Measurements from ENCODE around the gene PPP2R2B. TPM values are rescaled to one million over a fixed set of nuclear protein-coding genes. Genes with fewer than 3 reads are reported as not detected.

The PPP2R2B gene
- polyA plus RNA-seq, 2 of the 4 experiments (the other 2 are of a cell fraction): not detected

DNA sequence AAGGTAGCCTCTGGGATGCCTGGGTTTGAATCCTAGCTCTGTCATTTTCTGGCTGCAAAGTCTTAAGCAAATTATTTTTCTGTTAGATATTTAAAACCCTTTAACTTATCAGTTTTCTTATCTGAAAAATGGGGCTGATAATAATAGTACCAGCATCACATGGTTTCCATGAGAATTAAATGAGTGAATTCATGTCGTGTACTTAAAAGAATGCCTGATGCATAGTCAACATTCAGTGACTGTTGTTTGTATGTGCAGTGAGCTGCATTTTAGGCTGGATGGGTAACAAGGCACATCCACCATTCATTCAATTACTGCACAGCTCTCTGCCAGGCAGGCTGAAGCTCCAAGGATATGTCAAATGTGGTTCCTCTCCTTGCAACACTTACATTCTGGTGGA lies 122.0 kb downstream of the PPP2R2B start:
- FAIRE-seq (no peak), ATAC-seq (no peak), DNase-seq (ENCODE audit: low read depth in 1 of 2, low spot score in 1 of 2) (no peak)
- no peaks in the 10 kb centered on the region for H3K4me1 ChIP-seq
- no peak for TF ChIP-seq CHD4 (IDR thresholded peaks at IDR 0.05; ENCODE audit: borderline replicate concordance)
- no peak for TF ChIP-seq CBX8 (IDR thresholded peaks at IDR 0.05)
- no peak for TF ChIP-seq FOXS1 (CRISPR knock-in tag; IDR thresholded peaks at IDR 0.05)
- TF ChIP-seq ZSCAN20 (CRISPR knock-in tag; IDR thresholded peaks at IDR 0.05): no peak
- TF ChIP-seq, protein P1, sequence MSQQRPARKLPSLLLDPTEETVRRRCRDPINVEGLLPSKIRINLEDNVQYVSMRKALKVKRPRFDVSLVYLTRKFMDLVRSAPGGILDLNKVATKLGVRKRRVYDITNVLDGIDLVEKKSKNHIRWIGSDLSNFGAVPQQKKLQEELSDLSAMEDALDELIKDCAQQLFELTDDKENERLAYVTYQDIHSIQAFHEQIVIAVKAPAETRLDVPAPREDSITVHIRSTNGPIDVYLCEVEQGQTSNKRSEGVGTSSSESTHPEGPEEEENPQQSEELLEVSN (IDR thresholded peaks at IDR 0.05; ENCODE audit: borderline replicate concordance, low read depth): no peak
- TF ChIP-seq KDM5A (IDR thresholded peaks at IDR 0.05): no peak
- TF ChIP-seq, protein P2, sequence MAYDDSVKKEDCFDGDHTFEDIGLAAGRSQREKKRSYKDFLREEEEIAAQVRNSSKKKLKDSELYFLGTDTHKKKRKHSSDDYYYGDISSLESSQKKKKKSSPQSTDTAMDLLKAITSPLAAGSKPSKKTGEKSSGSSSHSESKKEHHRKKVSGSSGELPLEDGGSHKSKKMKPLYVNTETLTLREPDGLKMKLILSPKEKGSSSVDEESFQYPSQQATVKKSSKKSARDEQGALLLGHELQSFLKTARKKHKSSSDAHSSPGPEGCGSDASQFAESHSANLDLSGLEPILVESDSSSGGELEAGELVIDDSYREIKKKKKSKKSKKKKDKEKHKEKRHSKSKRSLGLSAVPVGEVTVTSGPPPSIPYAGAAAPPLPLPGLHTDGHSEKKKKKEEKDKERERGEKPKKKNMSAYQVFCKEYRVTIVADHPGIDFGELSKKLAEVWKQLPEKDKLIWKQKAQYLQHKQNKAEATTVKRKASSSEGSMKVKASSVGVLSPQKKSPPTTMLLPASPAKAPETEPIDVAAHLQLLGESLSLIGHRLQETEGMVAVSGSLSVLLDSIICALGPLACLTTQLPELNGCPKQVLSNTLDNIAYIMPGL (CRISPR knock-in tag; IDR thresholded peaks at IDR 0.05; ENCODE audit: borderline replicate concordance): no peak
- TF ChIP-seq RNF2 (IDR thresholded peaks at IDR 0.05; ENCODE audit: borderline replicate concordance, low read depth): no peak
- no peak for TF ChIP-seq RFX5 (IDR thresholded peaks at IDR 0.05)
- TF ChIP-seq RCOR1 (IDR thresholded peaks at IDR 0.05; ENCODE audit: low read depth, low read length): no peak
- TF ChIP-seq, protein P3, sequence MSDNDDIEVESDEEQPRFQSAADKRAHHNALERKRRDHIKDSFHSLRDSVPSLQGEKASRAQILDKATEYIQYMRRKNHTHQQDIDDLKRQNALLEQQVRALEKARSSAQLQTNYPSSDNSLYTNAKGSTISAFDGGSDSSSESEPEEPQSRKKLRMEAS (IDR thresholded peaks at IDR 0.05): no peak
- no peak for TF ChIP-seq FOSB (CRISPR knock-in tag; IDR thresholded peaks at IDR 0.05)
- TF ChIP-seq, protein P4, sequence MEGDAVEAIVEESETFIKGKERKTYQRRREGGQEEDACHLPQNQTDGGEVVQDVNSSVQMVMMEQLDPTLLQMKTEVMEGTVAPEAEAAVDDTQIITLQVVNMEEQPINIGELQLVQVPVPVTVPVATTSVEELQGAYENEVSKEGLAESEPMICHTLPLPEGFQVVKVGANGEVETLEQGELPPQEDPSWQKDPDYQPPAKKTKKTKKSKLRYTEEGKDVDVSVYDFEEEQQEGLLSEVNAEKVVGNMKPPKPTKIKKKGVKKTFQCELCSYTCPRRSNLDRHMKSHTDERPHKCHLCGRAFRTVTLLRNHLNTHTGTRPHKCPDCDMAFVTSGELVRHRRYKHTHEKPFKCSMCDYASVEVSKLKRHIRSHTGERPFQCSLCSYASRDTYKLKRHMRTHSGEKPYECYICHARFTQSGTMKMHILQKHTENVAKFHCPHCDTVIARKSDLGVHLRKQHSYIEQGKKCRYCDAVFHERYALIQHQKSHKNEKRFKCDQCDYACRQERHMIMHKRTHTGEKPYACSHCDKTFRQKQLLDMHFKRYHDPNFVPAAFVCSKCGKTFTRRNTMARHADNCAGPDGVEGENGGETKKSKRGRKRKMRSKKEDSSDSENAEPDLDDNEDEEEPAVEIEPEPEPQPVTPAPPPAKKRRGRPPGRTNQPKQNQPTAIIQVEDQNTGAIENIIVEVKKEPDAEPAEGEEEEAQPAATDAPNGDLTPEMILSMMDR (IDR thresholded peaks at IDR 0.05): no peak
- no peak for TF ChIP-seq FOSL2 (IDR thresholded peaks at IDR 0.05)
- TF ChIP-seq FOSL2 (CRISPR knock-in tag; IDR thresholded peaks at IDR 0.05): no peak
- TF ChIP-seq, protein P5, sequence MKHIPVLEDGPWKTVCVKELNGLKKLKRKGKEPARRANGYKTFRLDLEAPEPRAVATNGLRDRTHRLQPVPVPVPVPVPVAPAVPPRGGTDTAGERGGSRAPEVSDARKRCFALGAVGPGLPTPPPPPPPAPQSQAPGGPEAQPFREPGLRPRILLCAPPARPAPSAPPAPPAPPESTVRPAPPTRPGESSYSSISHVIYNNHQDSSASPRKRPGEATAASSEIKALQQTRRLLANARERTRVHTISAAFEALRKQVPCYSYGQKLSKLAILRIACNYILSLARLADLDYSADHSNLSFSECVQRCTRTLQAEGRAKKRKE (CRISPR knock-in tag; IDR thresholded peaks at IDR 0.05; ENCODE audit: low read depth): no peak
- TF ChIP-seq, protein P6, sequence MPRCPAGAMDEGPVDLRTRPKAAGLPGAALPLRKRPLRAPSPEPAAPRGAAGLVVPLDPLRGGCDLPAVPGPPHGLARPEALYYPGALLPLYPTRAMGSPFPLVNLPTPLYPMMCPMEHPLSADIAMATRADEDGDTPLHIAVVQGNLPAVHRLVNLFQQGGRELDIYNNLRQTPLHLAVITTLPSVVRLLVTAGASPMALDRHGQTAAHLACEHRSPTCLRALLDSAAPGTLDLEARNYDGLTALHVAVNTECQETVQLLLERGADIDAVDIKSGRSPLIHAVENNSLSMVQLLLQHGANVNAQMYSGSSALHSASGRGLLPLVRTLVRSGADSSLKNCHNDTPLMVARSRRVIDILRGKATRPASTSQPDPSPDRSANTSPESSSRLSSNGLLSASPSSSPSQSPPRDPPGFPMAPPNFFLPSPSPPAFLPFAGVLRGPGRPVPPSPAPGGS (IDR thresholded peaks at IDR 0.05): no peak
- TF ChIP-seq, protein P7, sequence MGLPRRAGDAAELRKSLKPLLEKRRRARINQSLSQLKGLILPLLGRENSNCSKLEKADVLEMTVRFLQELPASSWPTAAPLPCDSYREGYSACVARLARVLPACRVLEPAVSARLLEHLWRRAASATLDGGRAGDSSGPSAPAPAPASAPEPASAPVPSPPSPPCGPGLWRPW (IDR thresholded peaks at IDR 0.05): no peak
- TF ChIP-seq JUN (IDR thresholded peaks at IDR 0.05): no peak
- no peak for TF ChIP-seq PHF8 (IDR thresholded peaks at IDR 0.05; ENCODE audit: borderline replicate concordance, low read depth)
- CTCF ChIA-PET: interaction anchor here (1.1 to 1.4 kb wide), 2 partner anchors 10 to 12 kb away, joined by 3 read pairs; no protein-coding TSS in a partner anchor
- POLR2A ChIA-PET: no interaction called here
- H3K4me3 ChIP-seq: no peak overlapping the region
- 0% methylated on average over 1 of the region's 1 CpG for WGBS (ENCODE audit: missing lambda C conversion rate)
- H3K4me2 ChIP-seq: no peak overlapping the region
- no peak overlapping the region for H3K27ac ChIP-seq
- H3K9me3 ChIP-seq: no peaks in the 10 kb centered on the region

DNA sequence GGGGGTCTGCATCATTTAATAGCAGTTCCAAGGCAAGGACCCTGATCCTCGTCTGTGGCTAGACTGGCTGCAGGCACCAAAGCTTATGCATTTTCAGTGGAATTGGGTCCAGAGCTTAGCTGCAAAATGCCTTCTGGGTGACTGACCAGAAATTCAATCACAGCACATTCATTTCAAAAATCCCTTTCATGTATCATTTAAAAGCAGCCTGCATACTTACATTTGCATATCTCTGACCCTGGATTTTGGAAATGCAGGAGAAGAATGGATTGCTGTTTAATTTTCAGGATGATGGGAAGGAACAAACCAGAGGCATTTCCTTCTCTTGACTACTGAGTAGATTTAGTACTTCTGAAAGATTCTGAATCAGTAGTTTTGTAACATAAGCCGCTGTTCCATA lies 122.8 kb downstream of the PPP2R2B start:
- H3K9me3 ChIP-seq: no peaks in the 10 kb centered on the region
- no peak for FAIRE-seq
- no peak overlapping the region for H3K4me3 ChIP-seq
- no peak for DNase-seq (ENCODE audit: low read depth in 1 of 2, low spot score in 1 of 2)
- 1% methylated on average over 2 of the region's 2 CpGs for whole genome bisulfite sequencing (ENCODE audit: missing lambda C conversion rate)
- no peaks in the 10 kb centered on the region for H3K4me1 ChIP-seq
- no peak for ATAC-seq
- H3K4me2 ChIP-seq: no peak overlapping the region
- no peak overlapping the region for H3K27ac ChIP-seq
- ChIA-PET CTCF (interaction anchor here (1.4 kb wide), 1 partner anchor 11 kb away, joined by 3 read pairs; no protein-coding TSS in a partner anchor), POLR2A (no interaction called here)
- TF ChIP-seq, protein P7 (IDR thresholded peaks at IDR 0.05): no peak
- TF ChIP-seq RFX5 (IDR thresholded peaks at IDR 0.05): no peak
- no peak for TF ChIP-seq ESRRA (IDR thresholded peaks at IDR 0.05; ENCODE audit: borderline replicate concordance, low read length)
- no peak for TF ChIP-seq HOXA7 (CRISPR knock-in tag; IDR thresholded peaks at IDR 0.05)
- no peak for TF ChIP-seq ZNF302 (CRISPR knock-in tag; IDR thresholded peaks at IDR 0.05)
- no peak for TF ChIP-seq NR3C1 (IDR thresholded peaks at IDR 0.05)
- TF ChIP-seq MYC (IDR thresholded peaks at IDR 0.05; ENCODE audit: borderline replicate concordance, low read length): no peak
- TF ChIP-seq TP53 (CRISPR knock-in tag; IDR thresholded peaks at IDR 0.05): no peak
- TF ChIP-seq JUN (IDR thresholded peaks at IDR 0.05): no peak
- no peak for TF ChIP-seq HEYL (CRISPR knock-in tag; IDR thresholded peaks at IDR 0.05)
- TF ChIP-seq KDM1A (IDR thresholded peaks at IDR 0.05; ENCODE audit: low read depth): no peak
- TF ChIP-seq, protein P8, sequence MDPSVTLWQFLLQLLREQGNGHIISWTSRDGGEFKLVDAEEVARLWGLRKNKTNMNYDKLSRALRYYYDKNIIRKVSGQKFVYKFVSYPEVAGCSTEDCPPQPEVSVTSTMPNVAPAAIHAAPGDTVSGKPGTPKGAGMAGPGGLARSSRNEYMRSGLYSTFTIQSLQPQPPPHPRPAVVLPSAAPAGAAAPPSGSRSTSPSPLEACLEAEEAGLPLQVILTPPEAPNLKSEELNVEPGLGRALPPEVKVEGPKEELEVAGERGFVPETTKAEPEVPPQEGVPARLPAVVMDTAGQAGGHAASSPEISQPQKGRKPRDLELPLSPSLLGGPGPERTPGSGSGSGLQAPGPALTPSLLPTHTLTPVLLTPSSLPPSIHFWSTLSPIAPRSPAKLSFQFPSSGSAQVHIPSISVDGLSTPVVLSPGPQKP (IDR thresholded peaks at IDR 0.05; ENCODE audit: low read depth, low read length): no peak
- TF ChIP-seq HOXB13 (CRISPR knock-in tag; IDR thresholded peaks at IDR 0.05; ENCODE audit: low read depth): no peak
- no peak for TF ChIP-seq EHF (CRISPR knock-in tag; IDR thresholded peaks at IDR 0.05)
- TF ChIP-seq FOXS1 (CRISPR knock-in tag; IDR thresholded peaks at IDR 0.05): no peak
